MCF 10A (cell line): Measurements from ENCODE around the gene TSC22D1. TPM values are rescaled to one million over a fixed set of nuclear protein-coding genes. Genes with fewer than 3 reads are reported as not detected.
A peak's percentile ranks its signal among the peaks of the same experiment; 100 is the strongest.
"Not testable (repeated sequence)": the region's sequence is repeated elsewhere in the genome, so short reads cannot be mapped to it uniquely, and the experiment has no call there.

Source experiments
- BruUV-seq: library from RNA; stranded (reverse); fragments of 400-500 nt; replicated peaks from 2 replicates; lab custom pipeline; 2021; lab: Mats Ljungman, UMichigan
- CTCF ChIA-PET: fragments of 300-600 bp; sonication (Branson Sonifier 250); formaldehyde crosslinking; extraction: SDS; loops from one replicate; lab custom pipeline; 2021; ENCODE audit warnings: antibody characterized with exemption, inconsistent platforms; lab: Yijun Ruan, JAX
- POLR2A ChIA-PET: fragments of 300-600, 350-650 bp; sonication (Branson Sonifier 250); formaldehyde crosslinking; extraction: SDS; loops from one replicate; lab custom pipeline; 2020; ENCODE audit warnings: antibody characterized with exemption, inconsistent platforms; lab: Yijun Ruan, JAX
- DNase-seq: peaks from one replicate; pipeline ENCODE4 v3.0.0-alpha.2; 2018; ENCODE audit not compliant: unreplicated experiment
- H3K27ac Mint-ChIP-seq: one replicate; pipeline ENCODE4 v1.8.0; 2022; ENCODE audit warnings: mild to moderate bottlenecking, low read depth, mixed read lengths; ENCODE audit not compliant: unreplicated experiment
- H3K27me3 Mint-ChIP-seq: one replicate; pipeline ENCODE4 v1.8.0; 2022; ENCODE audit warnings: mixed read lengths; ENCODE audit not compliant: insufficient read depth, unreplicated experiment
- H3K36me3 Mint-ChIP-seq: one replicate; pipeline ENCODE4 v1.8.0; 2022; ENCODE audit warnings: mild to moderate bottlenecking, moderate library complexity, mixed read lengths; ENCODE audit not compliant: insufficient read depth, unreplicated experiment
- H3K4me1 Mint-ChIP-seq: one replicate; pipeline ENCODE4 v1.8.0; 2022; ENCODE audit warnings: mixed read lengths; ENCODE audit not compliant: insufficient read depth, unreplicated experiment
- H3K4me3 Mint-ChIP-seq: one replicate; pipeline ENCODE4 v1.8.0; 2022; ENCODE audit warnings: mild to moderate bottlenecking, moderate library complexity, mixed read lengths; ENCODE audit not compliant: unreplicated experiment
- H3K9me3 Mint-ChIP-seq: one replicate; pipeline ENCODE4 v1.8.0; 2022; ENCODE audit warnings: mixed read lengths; ENCODE audit not compliant: unreplicated experiment
- intact Hi-C: fragments of 100-400 bp; cut with micrococcal nuclease; formaldehyde crosslinking; loops from 2 replicates; pipeline ENCODE4 v1.14.1; 2022
- total RNA-seq: library from RNA; stranded (reverse); gene quantifications from 2 replicates; pipeline ENCODE4 v1.2.3, GENCODE V29; 2022
- TF ChIP-seq, protein P1 (sequence below): fragments of 200-600 bp; IDR thresholded peaks from one replicate; pipeline ENCODE4 v1.8.0; 2022; ENCODE audit warnings: antibody characterized with exemption, mild to moderate bottlenecking; ENCODE audit not compliant: unreplicated experiment

The TSC22D1 gene
- total RNA-seq, 1 experiment from 2014 or later: 153 TPM

GRCh38 chr13:44459674-44460073, 116.5 kb downstream of the TSC22D1 start:
- Mint-ChIP-seq H3K4me3 (no peak overlapping the region), H3K27me3 (no peaks in the 10 kb centered on the region), H3K27ac (no peak overlapping the region), H3K4me1 (peaks cover 6% of the 10 kb centered on the region), H3K9me3 (no peaks in the 10 kb centered on the region), H3K36me3 (no peaks in the 10 kb centered on the region)
- no peak for DNase-seq
- ChIA-PET CTCF (interaction anchor here (0.6 to 2.0 kb wide), 4 partner anchors 10 to 551 kb away, joined by 3 to 7 read pairs (median 6); no protein-coding TSS in a partner anchor), POLR2A (interaction anchor here (0.7 to 0.8 kb wide), 3 partner anchors 73 to 286 kb away, joined by 3 read pairs; no protein-coding TSS in a partner anchor)
- intact Hi-C loops: no loop called here
- TF ChIP-seq, protein P1, sequence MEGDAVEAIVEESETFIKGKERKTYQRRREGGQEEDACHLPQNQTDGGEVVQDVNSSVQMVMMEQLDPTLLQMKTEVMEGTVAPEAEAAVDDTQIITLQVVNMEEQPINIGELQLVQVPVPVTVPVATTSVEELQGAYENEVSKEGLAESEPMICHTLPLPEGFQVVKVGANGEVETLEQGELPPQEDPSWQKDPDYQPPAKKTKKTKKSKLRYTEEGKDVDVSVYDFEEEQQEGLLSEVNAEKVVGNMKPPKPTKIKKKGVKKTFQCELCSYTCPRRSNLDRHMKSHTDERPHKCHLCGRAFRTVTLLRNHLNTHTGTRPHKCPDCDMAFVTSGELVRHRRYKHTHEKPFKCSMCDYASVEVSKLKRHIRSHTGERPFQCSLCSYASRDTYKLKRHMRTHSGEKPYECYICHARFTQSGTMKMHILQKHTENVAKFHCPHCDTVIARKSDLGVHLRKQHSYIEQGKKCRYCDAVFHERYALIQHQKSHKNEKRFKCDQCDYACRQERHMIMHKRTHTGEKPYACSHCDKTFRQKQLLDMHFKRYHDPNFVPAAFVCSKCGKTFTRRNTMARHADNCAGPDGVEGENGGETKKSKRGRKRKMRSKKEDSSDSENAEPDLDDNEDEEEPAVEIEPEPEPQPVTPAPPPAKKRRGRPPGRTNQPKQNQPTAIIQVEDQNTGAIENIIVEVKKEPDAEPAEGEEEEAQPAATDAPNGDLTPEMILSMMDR: no peak
- no TSS peak for BruUV-seq

DNA sequence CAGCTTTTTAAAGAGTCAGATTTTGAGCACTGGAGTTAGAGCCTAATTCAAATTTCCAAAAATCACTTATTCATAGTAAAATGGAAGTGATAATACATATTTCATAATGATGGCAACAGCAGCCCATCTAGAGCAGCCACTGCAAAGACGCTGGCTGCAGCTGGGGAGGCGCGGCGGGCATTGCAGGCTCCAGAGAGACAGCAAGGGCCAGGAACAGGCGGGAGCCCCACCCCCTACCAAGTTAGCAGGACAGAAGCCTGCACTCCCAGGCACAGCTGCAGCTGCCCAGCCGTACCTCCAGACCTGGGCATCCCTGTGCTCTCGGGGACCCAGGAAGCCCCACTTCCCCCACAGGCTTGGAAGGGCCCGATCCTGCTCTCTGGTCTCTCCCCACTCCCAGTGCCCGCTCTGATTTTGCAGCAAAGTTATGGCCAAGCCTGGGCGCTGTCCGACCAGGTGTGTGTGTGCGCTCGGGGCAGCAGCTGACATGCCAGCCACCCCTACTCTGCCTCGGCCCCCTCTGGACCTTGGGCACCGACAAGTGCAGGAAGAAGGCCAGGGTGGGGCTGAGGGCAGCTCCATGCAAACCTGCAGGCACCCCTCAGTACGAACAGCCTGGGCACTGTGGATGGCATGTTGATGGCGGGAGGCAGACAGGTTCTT, 117.7 kb downstream of the TSC22D1 start:
- H3K4me3 Mint-ChIP-seq: peak overlapping the region; percentile 11
- no peaks in the 10 kb centered on the region for H3K9me3 Mint-ChIP-seq
- H3K36me3 Mint-ChIP-seq: no peaks in the 10 kb centered on the region
- no TSS peak for BruUV-seq
- H3K27me3 Mint-ChIP-seq: no peaks in the 10 kb centered on the region
- peaks cover 6% of the 10 kb centered on the region for H3K4me1 Mint-ChIP-seq
- DNase-seq: no peak
- intact Hi-C loops: no loop called here
- POLR2A ChIA-PET: no interaction called here
- peak overlapping the region; percentile 44 for H3K27ac Mint-ChIP-seq
- TF ChIP-seq, protein P1: no peak
- CTCF ChIA-PET: interaction anchor here (0.7 to 1.5 kb wide), 2 partner anchors 550 to 553 kb away, joined by 3 to 7 read pairs; no protein-coding TSS in a partner anchor

- H3K9me3 Mint-ChIP-seq, H3K4me3 Mint-ChIP-seq, BruUV-seq, DNase-seq, H3K4me1 Mint-ChIP-seq, H3K27ac Mint-ChIP-seq, H3K36me3 Mint-ChIP-seq, H3K27me3 Mint-ChIP-seq, intact Hi-C loops: not testable (repeated sequence)
- CTCF ChIA-PET: interaction anchor here (0.7 to 2.0 kb wide), 6 partner anchors 10 to 551 kb away, joined by 3 to 5 read pairs (median 4); no protein-coding TSS in a partner anchor
- POLR2A ChIA-PET: interaction anchor here (0.6 kb wide), 1 partner anchor 9 kb away, joined by 5 read pairs; no protein-coding TSS in a partner anchor
These were observed 119.9 kb downstream of the TSC22D1 start for GRCh38 chr13:44456212-44456611.

DNA sequence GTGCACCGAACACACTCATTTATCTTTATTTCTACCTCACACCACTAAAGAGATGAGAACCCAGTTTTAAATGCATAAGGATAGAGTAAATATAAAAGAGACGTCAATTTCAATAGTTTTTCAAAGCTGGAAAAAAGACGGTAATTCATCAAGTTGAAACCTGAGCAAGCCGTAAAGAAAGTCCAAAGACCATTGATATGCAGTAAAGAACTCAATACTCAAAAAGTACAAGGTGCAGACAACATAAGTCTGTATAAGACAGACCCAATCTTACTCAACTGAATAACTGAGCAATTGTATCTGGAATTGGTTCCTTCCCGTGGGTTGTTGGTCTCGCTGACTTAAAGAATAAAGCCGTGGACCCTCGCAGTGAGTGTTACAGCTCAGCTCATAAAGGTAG, 120.4 kb downstream of the TSC22D1 start:
- TF ChIP-seq, protein P1: no peak
- Mint-ChIP-seq H3K4me3 (no peak overlapping the region), H3K27me3 (no peaks in the 10 kb centered on the region), H3K4me1 (peaks cover 6% of the 10 kb centered on the region), H3K9me3 (no peaks in the 10 kb centered on the region), H3K36me3 (no peaks in the 10 kb centered on the region), H3K27ac (no peak overlapping the region)
- CTCF ChIA-PET: interaction anchor here (0.9 to 2.0 kb wide), 4 partner anchors 10 to 27 kb away, joined by 3 to 5 read pairs (median 4); no protein-coding TSS in a partner anchor
- no peak for DNase-seq
- intact Hi-C loops: no loop called here
- POLR2A ChIA-PET: interaction anchor here (0.6 kb wide), 1 partner anchor 9 kb away, joined by 5 read pairs; no protein-coding TSS in a partner anchor
- no TSS peak for BruUV-seq
